ENCODE measurements around the gene TRIM41.

Gene TRIM41

DNA sequence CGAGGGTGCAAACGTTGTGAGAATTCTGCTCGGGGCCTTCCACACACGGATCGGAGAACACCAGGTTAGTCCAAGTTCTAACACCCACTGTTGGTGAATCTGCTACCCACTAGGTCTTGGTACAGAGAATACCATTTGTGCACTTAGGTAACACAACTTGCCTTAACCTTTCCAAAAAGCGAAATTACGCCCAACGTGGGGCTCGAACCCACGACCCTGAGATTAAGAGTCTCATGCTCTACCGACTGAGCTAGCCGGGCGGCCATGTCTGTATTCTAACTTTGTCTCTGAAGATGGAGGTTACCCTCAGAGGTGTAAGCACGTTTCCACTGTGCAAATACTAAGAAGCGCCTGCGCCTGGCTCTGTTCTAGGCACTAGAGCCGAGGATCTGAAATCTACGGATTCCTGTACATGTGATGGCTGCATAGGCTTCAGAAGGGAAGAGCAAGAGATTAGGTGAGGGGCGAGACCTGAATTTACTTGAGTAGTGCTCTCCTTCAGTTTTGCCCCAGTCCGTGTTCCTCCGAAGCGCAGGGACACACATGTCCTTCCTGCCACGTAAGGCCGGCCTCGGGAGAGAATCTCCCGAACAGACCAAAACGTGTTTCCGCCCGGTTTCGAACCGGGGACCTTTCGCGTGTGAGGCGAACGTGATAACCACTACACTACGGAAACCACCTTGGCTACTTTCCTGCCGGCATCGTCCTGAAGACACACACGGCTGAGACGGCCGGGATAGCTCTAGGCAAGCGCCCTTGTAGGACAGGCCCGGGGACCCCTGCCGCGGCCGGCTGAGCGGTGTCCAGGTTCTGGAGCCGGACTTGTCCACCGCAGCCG lies 1.1 kb upstream of the TRIM41 start (continued):
- TF ChIP-seq, protein P1, sequence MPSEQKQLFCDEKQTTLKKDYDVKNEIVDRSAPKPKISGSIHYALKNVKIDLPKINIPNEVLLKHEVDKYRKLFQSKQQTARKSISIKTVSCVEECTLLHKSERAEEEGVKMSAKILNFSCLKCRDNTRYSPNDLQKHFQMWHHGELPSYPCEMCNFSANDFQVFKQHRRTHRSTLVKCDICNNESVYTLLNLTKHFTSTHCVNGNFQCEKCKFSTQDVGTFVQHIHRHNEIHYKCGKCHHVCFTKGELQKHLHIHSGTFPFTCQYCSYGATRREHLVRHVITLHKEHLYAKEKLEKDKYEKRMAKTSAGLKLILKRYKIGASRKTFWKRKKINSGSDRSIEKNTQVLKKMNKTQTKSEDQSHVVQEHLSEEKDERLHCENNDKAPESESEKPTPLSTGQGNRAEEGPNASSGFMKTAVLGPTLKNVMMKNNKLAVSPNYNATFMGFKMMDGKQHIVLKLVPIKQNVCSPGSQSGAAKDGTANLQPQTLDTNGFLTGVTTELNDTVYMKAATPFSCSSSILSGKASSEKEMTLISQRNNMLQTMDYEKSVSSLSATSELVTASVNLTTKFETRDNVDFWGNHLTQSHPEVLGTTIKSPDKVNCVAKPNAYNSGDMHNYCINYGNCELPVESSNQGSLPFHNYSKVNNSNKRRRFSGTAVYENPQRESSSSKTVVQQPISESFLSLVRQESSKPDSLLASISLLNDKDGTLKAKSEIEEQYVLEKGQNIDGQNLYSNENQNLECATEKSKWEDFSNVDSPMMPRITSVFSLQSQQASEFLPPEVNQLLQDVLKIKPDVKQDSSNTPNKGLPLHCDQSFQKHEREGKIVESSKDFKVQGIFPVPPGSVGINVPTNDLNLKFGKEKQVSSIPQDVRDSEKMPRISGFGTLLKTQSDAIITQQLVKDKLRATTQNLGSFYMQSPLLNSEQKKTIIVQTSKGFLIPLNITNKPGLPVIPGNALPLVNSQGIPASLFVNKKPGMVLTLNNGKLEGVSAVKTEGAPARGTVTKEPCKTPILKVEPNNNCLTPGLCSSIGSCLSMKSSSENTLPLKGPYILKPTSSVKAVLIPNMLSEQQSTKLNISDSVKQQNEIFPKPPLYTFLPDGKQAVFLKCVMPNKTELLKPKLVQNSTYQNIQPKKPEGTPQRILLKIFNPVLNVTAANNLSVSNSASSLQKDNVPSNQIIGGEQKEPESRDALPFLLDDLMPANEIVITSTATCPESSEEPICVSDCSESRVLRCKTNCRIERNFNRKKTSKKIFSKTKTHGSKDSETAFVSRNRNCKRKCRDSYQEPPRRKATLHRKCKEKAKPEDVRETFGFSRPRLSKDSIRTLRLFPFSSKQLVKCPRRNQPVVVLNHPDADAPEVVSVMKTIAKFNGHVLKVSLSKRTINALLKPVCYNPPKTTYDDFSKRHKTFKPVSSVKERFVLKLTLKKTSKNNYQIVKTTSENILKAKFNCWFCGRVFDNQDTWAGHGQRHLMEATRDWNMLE (tag by site-specific recombination; conservative IDR thresholded peaks at IDR 0.05; ENCODE audit: low read depth), result 0 out of 2 replicates have a peak, but pooled peaks have one; percentile 16
- no peak for TF ChIP-seq ZNF175 (tag by site-specific recombination; IDR thresholded peaks at IDR 0.05)
- TF ChIP-seq ZNF514 (tag by site-specific recombination; IDR thresholded peaks at IDR 0.05), result no peak
- TF ChIP-seq OVOL3 (tag by site-specific recombination; IDR thresholded peaks at IDR 0.05), result peak; percentile 80; the same call in 1 of the 2 replicates
- TF ChIP-seq, protein P2, sequence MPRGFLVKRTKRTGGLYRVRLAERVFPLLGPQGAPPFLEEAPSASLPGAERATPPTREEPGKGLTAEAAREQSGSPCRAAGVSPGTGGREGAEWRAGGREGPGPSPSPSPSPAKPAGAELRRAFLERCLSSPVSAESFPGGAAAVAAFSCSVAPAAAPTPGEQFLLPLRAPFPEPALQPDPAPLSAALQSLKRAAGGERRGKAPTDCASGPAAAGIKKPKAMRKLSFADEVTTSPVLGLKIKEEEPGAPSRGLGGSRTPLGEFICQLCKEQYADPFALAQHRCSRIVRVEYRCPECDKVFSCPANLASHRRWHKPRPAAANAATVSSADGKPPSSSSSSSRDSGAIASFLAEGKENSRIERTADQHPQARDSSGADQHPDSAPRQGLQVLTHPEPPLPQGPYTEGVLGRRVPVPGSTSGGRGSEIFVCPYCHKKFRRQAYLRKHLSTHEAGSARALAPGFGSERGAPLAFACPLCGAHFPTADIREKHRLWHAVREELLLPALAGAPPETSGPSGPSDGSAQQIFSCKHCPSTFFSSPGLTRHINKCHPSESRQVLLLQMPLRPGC (tag by site-specific recombination; IDR thresholded peaks at IDR 0.05), result peak; percentile 64
- no peak for TF ChIP-seq ZNF530 (tag by site-specific recombination; IDR thresholded peaks at IDR 0.05; ENCODE audit: low read depth)
- TF ChIP-seq WT1 (tag by site-specific recombination; IDR thresholded peaks at IDR 0.05), result peak; percentile 62
- peak; percentile 59 for TF ChIP-seq KLF8 (tag by site-specific recombination; IDR thresholded peaks at IDR 0.05)
- TF ChIP-seq, protein P3, sequence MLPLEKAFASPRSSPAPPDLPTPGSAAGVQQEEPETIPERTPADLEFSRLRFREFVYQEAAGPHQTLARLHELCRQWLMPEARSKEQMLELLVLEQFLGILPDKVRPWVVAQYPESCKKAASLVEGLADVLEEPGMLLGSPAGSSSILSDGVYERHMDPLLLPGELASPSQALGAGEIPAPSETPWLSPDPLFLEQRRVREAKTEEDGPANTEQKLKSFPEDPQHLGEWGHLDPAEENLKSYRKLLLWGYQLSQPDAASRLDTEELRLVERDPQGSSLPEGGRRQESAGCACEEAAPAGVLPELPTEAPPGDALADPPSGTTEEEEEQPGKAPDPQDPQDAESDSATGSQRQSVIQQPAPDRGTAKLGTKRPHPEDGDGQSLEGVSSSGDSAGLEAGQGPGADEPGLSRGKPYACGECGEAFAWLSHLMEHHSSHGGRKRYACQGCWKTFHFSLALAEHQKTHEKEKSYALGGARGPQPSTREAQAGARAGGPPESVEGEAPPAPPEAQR (tag by site-specific recombination; IDR thresholded peaks at IDR 0.05), result no peak; the same call in none of the 2 replicates
- TF ChIP-seq ZNF629 (tag by site-specific recombination; IDR thresholded peaks at IDR 0.05), result peak; percentile 83
- TF ChIP-seq YY2 (tag by site-specific recombination; IDR thresholded peaks at IDR 0.05), result 0 out of 2 replicates have a peak, but pooled peaks have one; percentile 11
- TF ChIP-seq, protein P4, sequence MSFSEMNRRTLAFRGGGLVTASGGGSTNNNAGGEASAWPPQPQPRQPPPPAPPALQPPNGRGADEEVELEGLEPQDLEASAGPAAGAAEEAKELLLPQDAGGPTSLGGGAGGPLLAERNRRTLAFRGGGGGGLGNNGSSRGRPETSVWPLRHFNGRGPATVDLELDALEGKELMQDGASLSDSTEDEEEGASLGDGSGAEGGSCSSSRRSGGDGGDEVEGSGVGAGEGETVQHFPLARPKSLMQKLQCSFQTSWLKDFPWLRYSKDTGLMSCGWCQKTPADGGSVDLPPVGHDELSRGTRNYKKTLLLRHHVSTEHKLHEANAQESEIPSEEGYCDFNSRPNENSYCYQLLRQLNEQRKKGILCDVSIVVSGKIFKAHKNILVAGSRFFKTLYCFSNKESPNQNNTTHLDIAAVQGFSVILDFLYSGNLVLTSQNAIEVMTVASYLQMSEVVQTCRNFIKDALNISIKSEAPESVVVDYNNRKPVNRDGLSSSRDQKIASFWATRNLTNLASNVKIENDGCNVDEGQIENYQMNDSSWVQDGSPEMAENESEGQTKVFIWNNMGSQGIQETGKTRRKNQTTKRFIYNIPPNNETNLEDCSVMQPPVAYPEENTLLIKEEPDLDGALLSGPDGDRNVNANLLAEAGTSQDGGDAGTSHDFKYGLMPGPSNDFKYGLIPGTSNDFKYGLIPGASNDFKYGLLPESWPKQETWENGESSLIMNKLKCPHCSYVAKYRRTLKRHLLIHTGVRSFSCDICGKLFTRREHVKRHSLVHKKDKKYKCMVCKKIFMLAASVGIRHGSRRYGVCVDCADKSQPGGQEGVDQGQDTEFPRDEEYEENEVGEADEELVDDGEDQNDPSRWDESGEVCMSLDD (tag by site-specific recombination; IDR thresholded peaks at IDR 0.05), result 0 out of 2 replicates have a peak, but pooled peaks have one; percentile 41
- TF ChIP-seq, protein P5, sequence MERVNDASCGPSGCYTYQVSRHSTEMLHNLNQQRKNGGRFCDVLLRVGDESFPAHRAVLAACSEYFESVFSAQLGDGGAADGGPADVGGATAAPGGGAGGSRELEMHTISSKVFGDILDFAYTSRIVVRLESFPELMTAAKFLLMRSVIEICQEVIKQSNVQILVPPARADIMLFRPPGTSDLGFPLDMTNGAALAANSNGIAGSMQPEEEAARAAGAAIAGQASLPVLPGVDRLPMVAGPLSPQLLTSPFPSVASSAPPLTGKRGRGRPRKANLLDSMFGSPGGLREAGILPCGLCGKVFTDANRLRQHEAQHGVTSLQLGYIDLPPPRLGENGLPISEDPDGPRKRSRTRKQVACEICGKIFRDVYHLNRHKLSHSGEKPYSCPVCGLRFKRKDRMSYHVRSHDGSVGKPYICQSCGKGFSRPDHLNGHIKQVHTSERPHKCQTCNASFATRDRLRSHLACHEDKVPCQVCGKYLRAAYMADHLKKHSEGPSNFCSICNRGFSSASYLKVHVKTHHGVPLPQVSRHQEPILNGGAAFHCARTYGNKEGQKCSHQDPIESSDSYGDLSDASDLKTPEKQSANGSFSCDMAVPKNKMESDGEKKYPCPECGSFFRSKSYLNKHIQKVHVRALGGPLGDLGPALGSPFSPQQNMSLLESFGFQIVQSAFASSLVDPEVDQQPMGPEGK (tag by site-specific recombination; IDR thresholded peaks at IDR 0.05), result peak; percentile 54; the same call in 1 of the 2 replicates
- TF ChIP-seq, protein P6, sequence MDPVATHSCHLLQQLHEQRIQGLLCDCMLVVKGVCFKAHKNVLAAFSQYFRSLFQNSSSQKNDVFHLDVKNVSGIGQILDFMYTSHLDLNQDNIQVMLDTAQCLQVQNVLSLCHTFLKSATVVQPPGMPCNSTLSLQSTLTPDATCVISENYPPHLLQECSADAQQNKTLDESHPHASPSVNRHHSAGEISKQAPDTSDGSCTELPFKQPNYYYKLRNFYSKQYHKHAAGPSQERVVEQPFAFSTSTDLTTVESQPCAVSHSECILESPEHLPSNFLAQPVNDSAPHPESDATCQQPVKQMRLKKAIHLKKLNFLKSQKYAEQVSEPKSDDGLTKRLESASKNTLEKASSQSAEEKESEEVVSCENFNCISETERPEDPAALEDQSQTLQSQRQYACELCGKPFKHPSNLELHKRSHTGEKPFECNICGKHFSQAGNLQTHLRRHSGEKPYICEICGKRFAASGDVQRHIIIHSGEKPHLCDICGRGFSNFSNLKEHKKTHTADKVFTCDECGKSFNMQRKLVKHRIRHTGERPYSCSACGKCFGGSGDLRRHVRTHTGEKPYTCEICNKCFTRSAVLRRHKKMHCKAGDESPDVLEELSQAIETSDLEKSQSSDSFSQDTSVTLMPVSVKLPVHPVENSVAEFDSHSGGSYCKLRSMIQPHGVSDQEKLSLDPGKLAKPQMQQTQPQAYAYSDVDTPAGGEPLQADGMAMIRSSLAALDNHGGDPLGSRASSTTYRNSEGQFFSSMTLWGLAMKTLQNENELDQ (tag by site-specific recombination; IDR thresholded peaks at IDR 0.05; ENCODE audit: low read depth), result no peak
- TF ChIP-seq ZNF621 (tag by site-specific recombination; IDR thresholded peaks at IDR 0.05), result no peak
- TF ChIP-seq ZNF843 (tag by site-specific recombination; IDR thresholded peaks at IDR 0.05), result peak; percentile 43; the same call in 1 of the 2 replicates
- peak; percentile 70 for TF ChIP-seq SP2 (tag by site-specific recombination; IDR thresholded peaks at IDR 0.05)
- TF ChIP-seq GLIS2 (tag by site-specific recombination; IDR thresholded peaks at IDR 0.05), result peak; percentile 92
- no peak for TF ChIP-seq ZNF510 (tag by site-specific recombination; IDR thresholded peaks at IDR 0.05; ENCODE audit: insufficient replicate concordance)
- no peak for TF ChIP-seq ZNF701 (tag by site-specific recombination; IDR thresholded peaks at IDR 0.05)
- peak; percentile 87 for TF ChIP-seq ZBTB8A (tag by site-specific recombination; IDR thresholded peaks at IDR 0.05)
